Measurements from ENCODE around the gene IQCN.

Gene IQCN

GRCh38 chr19:18257503-18258470 is 16.5 kb downstream of the IQCN start:
- no peak overlapping the region for H3K4me3 ChIP-seq (ENCODE audit: low read depth, low read length)
- no peak for DNase-seq (ENCODE audit: low read depth)
- TF ChIP-seq CTCF (IDR thresholded peaks at IDR 0.05; ENCODE audit: low read depth, low read length, missing control alignments): no peak

DNA sequence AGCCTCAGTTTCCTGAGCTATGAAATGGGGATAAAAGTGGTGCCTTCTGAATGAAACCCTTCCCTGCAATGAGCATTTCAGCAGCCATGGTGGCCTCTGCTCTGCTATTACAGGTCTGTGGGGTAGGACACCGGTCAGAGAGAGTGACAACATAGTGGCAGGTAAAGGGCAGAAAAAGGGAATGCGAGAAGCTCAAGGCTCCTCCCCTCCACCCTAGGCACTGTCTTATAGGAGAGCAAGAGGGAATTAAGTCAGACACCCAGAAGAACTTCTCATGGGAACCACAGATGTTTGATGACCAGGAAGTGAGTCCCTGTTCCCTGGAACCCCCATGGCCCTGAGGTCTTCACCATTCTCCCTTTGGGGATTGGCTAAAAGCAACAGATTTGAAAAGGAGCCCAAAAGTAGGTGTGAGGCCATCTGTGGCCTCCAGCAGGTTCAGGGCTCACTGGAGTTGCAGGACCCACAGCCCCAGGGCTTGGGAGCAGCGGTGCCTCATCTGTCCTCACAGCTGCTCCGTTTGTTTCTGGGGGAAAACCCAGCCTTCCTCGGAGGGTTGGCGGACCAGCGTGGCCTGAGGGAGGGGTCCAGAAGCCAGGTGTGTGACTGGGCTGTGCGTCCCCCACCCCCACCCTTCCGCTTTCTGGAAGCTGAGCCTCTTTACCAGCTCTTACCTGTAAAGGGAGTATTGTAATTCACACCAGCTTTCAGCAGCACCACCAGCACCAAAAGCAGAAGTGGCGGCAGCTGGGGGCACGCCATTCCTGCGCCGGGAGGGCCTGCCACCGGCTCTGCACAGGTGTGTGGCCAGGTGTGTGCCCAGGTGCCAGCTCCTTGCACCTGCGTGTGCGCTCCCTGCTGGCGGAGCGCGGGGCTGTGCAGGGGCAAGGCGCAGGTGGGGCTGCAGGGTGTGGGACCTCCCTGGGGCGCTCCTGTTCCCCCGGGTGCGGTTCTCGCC is 19.4 kb downstream of the IQCN start:
- DNase-seq (ENCODE audit: low read depth): no peak
- no peak overlapping the region for H3K4me3 ChIP-seq (ENCODE audit: low read depth, low read length)
- peak; percentile 23 for TF ChIP-seq CTCF (IDR thresholded peaks at IDR 0.05; ENCODE audit: low read depth, low read length, missing control alignments)

- no peak for TF ChIP-seq CTCF (IDR thresholded peaks at IDR 0.05; ENCODE audit: low read depth, low read length, missing control alignments)
- no peak overlapping the region for H3K4me3 ChIP-seq (ENCODE audit: low read depth, low read length)
- no peak for DNase-seq (ENCODE audit: low read depth)
Measured at GRCh38 chr19:18253716-18254115, 20.5 kb downstream of the IQCN start.

DNA sequence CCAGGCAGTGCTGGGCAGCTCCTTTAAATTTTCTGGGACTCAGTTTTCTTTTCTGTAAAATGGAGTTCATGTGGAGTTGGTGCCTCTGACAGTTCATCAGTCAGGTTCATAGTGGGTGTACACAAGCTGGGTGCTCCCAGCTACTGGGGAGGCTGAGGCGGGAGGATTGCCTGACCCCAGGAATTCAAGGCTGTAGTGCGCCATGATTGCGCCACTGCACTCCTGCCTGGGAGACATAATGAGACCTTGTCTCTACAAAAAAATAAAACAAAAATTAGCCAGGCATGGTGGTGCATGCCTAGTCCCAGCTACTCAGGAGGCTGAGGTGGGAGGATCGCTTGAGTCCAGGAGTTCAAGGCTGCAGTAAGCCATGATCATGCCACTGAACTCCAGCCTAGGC is 21.1 kb downstream of the IQCN start:
- DNase-seq (ENCODE audit: low read depth): no peak
- TF ChIP-seq CTCF (IDR thresholded peaks at IDR 0.05; ENCODE audit: low read depth, low read length, missing control alignments): no peak
- H3K4me3 ChIP-seq (ENCODE audit: low read depth, low read length): no peak overlapping the region

- no peak overlapping the region for H3K4me3 ChIP-seq (ENCODE audit: low read depth, low read length)
- DNase-seq (ENCODE audit: low read depth): no peak
- TF ChIP-seq CTCF (IDR thresholded peaks at IDR 0.05; ENCODE audit: low read depth, low read length, missing control alignments): no peak
Measured at GRCh38 chr19:18252370-18252717, 21.9 kb downstream of the IQCN start.

DNA sequence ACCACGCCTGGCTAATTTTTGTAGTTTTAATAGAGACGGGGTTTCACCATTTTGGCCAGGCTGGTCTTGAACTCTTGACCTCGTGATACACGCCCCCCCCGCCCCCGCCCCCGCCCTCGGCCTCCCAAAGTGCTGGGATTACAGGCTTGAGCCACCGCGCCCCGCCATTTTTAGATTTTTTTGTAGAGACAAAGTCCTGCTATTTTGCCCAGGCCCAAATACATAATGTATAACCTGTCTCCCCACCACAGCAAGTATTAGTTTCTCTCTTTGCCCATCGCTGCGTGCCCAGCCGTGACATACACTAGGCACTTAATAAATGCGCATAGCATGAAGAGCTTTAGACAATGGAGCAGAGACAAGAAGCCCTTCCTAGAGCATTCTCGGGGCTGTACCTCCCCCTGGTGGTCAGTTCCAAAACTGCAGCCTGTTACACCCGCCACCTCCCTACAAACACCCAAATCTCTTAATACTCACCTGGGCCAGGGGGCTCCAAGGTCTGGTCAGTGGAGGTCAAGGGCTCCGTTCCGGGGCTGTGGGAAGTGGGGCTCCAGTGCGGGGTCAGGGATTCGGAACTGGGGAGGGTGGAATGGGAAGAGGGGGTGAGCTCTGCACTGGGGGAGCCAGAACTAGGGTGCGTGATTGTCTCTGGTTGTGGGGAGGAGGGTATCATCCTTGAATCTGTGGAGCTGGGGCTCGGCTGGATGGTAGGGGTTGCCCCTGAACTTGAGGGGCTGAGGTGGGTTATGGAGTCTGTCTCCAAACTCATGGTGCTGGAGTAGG is 22.5 kb downstream of the IQCN start:
- DNase-seq (ENCODE audit: low read depth): peak; percentile 48
- H3K4me3 ChIP-seq (ENCODE audit: low read depth, low read length): no peak overlapping the region
- TF ChIP-seq CTCF (IDR thresholded peaks at IDR 0.05; ENCODE audit: low read depth, low read length, missing control alignments): peak; percentile 98
